A204.1 (cell line): ENCODE results near the gene APOB.

Source experiments
- FAIRE-seq: peaks from 2 replicates; lab custom pipeline; 2012; peaks lifted over from hg19 to GRCh38; lab: Jason Lieb, UNC

Gene APOB, protein sequence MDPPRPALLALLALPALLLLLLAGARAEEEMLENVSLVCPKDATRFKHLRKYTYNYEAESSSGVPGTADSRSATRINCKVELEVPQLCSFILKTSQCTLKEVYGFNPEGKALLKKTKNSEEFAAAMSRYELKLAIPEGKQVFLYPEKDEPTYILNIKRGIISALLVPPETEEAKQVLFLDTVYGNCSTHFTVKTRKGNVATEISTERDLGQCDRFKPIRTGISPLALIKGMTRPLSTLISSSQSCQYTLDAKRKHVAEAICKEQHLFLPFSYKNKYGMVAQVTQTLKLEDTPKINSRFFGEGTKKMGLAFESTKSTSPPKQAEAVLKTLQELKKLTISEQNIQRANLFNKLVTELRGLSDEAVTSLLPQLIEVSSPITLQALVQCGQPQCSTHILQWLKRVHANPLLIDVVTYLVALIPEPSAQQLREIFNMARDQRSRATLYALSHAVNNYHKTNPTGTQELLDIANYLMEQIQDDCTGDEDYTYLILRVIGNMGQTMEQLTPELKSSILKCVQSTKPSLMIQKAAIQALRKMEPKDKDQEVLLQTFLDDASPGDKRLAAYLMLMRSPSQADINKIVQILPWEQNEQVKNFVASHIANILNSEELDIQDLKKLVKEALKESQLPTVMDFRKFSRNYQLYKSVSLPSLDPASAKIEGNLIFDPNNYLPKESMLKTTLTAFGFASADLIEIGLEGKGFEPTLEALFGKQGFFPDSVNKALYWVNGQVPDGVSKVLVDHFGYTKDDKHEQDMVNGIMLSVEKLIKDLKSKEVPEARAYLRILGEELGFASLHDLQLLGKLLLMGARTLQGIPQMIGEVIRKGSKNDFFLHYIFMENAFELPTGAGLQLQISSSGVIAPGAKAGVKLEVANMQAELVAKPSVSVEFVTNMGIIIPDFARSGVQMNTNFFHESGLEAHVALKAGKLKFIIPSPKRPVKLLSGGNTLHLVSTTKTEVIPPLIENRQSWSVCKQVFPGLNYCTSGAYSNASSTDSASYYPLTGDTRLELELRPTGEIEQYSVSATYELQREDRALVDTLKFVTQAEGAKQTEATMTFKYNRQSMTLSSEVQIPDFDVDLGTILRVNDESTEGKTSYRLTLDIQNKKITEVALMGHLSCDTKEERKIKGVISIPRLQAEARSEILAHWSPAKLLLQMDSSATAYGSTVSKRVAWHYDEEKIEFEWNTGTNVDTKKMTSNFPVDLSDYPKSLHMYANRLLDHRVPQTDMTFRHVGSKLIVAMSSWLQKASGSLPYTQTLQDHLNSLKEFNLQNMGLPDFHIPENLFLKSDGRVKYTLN (N-terminal part only)

DNA sequence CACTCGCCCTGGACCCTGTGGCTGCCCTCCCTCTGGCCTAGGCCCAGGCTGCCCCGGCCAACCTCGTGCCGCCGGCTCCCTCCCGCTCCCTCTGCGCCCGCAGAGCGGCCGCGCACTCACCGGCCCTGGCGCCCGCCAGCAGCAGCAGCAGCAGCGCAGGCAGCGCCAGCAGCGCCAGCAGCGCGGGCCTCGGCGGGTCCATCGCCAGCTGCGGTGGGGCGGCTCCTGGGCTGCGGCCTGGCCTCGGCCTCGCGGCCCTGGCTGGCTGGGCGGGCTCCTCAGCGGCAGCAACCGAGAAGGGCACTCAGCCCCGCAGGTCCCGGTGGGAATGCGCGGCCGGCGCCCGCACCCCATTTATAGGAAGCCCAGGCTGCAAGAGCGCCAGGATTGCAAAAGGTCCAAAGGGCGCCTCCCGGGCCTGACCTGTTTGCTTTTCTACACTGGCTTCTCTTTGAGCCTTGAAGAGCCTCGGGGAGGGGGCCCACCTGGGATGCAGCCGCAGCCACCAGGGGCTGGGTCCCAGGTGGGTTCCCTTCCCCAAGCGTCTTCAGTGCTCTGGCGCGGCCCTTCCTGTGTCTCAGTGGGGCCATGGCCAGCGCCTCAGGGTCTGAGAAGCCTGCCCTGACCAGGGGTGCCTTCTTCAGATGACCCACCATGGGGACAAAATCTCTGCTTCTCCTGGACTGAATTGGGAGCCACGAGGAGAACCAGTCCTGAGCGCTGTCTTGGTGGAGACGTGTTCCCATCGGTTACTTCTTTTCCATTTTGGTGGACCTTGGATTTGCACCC lies at the start of gene APOB:
APOB (minus strand) TSS at position 330 of the 789 bp plus-strand sequence; CDS start at position 202, 128 bp downstream.
- no peak for FAIRE-seq

GRCh38 chr2:21092308-21092869 lies 48.5 kb upstream of the APOB start:
- FAIRE-seq, result no peak

DNA sequence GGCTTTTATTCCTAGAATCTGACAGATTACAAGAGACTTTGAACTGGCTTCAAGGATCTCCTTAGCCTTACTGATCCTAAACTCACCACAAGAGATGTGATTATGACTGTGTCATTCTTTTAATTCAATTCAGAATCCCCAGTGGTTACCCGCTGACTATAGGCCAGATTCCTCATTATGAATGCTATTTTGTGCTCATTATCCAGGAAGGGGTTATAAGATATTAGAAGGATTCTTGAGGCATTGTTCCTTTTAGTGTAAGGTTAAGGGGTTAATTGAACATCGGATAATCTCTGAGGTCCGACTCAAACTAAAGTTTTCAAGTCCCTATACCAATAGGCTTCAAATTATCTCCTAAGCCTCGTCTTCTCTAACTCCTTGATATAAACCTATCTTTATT lies 40.5 kb upstream of the APOB start:
- no peak for FAIRE-seq

DNA sequence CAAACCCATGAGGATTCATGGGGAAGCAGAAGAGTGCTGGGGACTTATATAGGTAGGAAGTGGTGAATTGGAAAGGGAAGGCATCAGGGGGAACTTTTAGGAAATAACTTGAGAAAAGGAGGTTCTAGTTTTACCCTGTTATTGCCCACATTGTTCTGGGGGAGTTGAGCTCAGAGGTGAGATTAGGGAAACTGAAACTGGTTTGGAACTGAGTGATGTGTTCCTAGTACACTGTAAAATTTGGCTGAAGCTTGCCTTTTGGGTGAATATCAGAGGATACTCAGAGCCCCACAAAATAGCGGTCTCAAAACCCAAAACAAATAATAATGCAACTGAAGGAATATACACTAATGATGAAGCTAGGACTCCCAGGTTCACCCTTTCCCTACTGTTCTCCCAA lies 39.6 kb upstream of the APOB start:
- no peak for FAIRE-seq

GRCh38 chr2:21078296-21078695 lies 34.4 kb upstream of the APOB start:
- FAIRE-seq, result no peak

- FAIRE-seq, result no peak
Observed at GRCh38 chr2:21072477-21073242, 28.8 kb upstream of the APOB start.

DNA sequence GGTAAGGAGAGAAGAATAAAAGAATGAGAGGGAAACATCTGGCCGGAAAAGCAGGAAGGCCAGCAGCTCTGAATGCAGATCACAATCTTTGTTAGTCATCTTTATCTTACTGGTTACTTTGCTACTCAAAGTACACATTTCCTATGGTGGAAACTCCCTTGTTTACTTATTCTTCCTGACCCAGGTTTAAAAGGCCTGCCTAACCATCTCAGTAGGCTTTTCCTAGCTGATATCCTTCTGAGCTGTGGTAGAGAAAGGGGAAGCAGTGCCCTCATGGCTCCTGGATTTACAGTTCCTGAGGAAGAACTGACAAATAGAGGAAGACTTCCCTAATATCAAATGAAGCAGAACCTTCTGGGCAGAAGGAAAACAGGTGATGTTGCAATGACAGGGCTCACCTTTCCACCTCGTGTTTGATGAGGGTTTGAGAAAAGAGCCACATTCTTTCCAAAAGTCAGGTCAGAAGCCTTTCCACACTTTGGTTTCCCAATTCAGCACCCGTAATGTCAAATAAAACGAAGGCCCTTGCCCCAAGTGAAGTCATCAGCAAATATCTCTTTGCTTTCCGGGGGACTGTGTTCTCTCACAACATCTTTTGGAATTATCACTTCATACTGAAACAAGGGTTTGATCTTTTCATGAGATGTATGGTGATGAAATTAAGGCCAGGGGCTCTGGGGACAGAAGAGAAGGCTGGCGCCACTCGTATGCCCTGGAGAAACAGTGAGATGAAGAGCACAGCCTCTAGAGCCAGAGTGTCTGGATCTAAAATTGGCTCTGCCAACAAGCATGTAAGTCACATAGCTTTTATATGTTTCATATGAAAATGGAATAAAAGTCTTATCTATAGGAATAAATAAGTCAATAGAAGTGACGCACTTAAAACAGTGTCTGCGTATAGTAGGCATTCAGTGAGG lies 26.7 kb upstream of the APOB start:
- FAIRE-seq, result no peak

- FAIRE-seq, result no peak
Observed at GRCh38 chr2:21069746-21070340, 26.0 kb upstream of the APOB start.

GRCh38 chr2:21067859-21068537 lies 24.1 kb upstream of the APOB start:
- FAIRE-seq, result no peak

DNA sequence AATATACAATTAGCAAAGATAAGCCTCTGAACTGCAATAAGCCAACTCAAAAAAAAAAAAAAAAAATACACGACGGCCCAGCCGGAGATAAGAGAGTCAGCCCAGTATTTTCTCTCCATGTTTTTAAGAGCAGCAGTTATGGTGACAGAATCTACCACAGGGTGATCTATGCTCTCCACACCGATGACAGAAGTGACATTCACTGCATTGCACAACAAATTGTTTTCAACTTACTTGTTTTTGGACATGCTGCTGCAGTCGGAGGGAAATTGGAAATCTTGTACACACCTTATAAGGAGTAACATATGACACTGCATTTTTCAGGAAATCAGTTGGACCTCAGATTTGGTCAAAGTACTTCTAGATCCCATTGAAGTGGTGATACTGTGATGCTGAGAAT lies 23.3 kb upstream of the APOB start:
- no peak for FAIRE-seq

DNA sequence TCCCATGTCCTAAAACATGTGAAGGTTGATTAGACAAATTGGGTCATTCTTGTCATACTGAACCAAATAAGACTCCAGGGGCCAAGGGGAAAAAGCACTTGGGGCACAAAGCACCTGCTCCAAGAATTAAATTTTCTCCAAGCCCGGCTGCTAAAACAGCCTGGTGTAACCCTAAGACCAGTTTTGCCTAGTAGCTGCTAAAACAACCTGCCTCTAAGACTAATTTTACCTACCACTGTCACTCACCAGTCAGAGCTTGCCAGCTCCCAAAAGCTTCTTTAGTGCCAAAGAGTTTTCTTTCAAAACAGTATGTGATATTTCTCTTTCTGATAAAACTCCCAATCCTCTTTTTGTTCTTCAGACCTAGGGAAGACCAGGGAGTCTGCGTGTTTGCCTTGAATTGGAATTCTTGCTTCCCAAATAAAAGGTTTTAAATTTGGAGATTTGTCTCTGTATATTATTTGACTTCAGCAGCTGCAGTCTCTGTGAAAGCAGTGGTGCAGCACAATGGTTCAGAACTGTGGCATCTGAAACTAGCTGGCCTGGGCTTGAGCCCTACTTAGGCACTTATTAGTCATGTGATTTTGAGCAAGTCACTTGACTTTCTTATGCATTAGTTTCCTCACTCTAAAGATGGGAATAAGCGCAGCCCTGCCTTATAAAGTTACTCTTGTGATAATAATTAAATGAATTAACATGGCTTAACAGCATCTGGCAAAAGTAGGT lies 16.2 kb upstream of the APOB start:
- FAIRE-seq, result no peak

GRCh38 chr2:21057097-21057496 lies 13.2 kb upstream of the APOB start:
- no peak for FAIRE-seq

GRCh38 chr2:21055879-21056790 lies 12.3 kb upstream of the APOB start:
- FAIRE-seq, result no peak

DNA sequence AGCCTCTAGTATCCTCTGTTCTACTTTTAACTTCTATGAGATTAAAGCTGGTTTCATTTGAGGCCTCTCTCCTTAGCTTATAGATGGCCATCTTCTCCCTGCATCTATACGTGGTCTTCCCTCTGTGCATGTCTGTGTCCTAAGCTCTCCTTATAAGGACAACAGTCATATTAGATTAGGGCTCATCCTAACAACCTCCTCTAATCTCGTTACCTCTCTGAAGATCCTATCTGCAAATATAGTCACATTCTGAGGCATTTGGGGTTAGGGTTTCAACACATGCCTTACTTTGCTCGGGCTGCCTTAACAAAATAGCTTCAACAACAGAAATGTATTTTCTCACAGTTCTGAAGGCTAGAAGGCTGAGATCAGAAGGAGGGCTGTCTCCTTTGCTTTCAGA lies 11.6 kb upstream of the APOB start:
- FAIRE-seq, result no peak

GRCh38 chr2:21054011-21054410 lies 10.1 kb upstream of the APOB start:
- FAIRE-seq, result no peak

DNA sequence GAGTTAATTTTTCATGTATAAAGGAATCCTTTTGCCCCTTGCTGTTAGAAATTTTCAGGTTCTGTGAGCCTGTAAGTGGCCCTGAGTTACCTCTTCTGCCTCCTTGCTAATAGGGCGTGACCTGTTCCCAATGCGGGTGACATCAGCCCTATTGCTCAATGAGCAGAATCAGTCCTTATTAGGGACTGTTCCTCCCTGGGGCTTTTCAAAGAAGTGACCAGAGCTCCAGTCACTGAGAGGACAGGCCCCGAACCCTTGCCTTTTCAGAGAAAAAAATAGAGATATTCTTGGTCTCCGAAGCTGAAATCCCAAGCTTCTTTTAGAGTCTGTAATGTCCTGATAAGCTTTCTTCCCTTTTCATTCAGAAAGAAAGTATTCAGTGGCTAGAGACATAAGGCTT lies 8.2 kb upstream of the APOB start:
- FAIRE-seq, result no peak

GRCh38 chr2:21050164-21050563 lies 6.3 kb upstream of the APOB start:
- no peak for FAIRE-seq
